Panc1 (cell line): ENCODE measurements around the gene TTBK1. TPM values are rescaled to one million over a fixed set of nuclear protein-coding genes. Genes with fewer than 3 reads are reported as not detected.

ENCODE experiments used
- ATAC-seq: fragments of 200-7000 bp; cut with Tn5 transposase; 2 replicates; pipeline ENCODE4 v1.9.1; 2020; ENCODE audit warnings: mild to moderate bottlenecking, moderate library complexity
- BruUV-seq: library from RNA; stranded (reverse); fragments of 400-500 nt; replicated peaks from 2 replicates; lab custom pipeline; 2021; lab: Mats Ljungman, UMichigan
- CTCF ChIA-PET: fragments of 300-600 bp; sonication (Branson Sonifier 250); formaldehyde crosslinking; loops from one replicate; lab custom pipeline; 2022; ENCODE audit warnings: antibody characterized with exemption; lab: Charles Lee
- POLR2A ChIA-PET: fragments of 300-600 bp; sonication (Branson Sonifier 250); formaldehyde crosslinking; loops from one replicate; lab custom pipeline; 2022; ENCODE audit warnings: antibody characterized with exemption; lab: Charles Lee
- DNase-seq: peaks from one replicate; pipeline ENCODE4 v3.0.0-alpha.2; 2010; ENCODE audit warnings: low read depth, low spot score
- H3K27ac ChIP-seq: 2 replicates; pipeline ENCODE4 v1.5.1; 2011; ENCODE audit warnings: mild to moderate bottlenecking, low read length, inconsistent platforms
- H3K27me3 ChIP-seq: fragments of 200-500 bp; sonication (Bioruptor generic); 2 replicates; pipeline ENCODE4 v1.6.0; 2014; ENCODE audit warnings: low read length, inconsistent platforms; ENCODE audit not compliant: control insufficient read depth, insufficient read depth
- H3K36me3 ChIP-seq: fragments of 200-500 bp; sonication (Bioruptor generic); 2 replicates; pipeline ENCODE4 v1.5.1; 2014; ENCODE audit warnings: inconsistent platforms, mild to moderate bottlenecking, low read length, moderate library complexity; ENCODE audit not compliant: control insufficient read depth, insufficient read depth
- H3K4me1 ChIP-seq: 2 replicates; pipeline ENCODE4 v1.5.1; 2011; ENCODE audit warnings: inconsistent platforms, mild to moderate bottlenecking, low read length, moderate library complexity; ENCODE audit not compliant: control insufficient read depth, insufficient read depth
- H3K4me3 ChIP-seq, 2 experiments: 2 replicates each; pipeline ENCODE4 v1.5.1; 2011 to 2012; ENCODE audit warnings: low read depth in 2 of 2, low read length in 2 of 2, mild to moderate bottlenecking in 2 of 2, inconsistent platforms in 1 of 2, moderate library complexity in 1 of 2
- H3K9me3 ChIP-seq: fragments of 200-500 bp; sonication (Bioruptor generic); 2 replicates; pipeline ENCODE4 v1.5.1; 2014; ENCODE audit warnings: low read depth, mild to moderate bottlenecking, inconsistent platforms, low read length, moderate library complexity; ENCODE audit not compliant: control insufficient read depth, insufficient read depth
- CTCF ChIP-seq: fragments of 450-650 bp; IDR thresholded peaks from 2 replicates; pipeline ENCODE4 v1.5.1; 2017; ENCODE audit warnings: mild to moderate bottlenecking
- POLR2AphosphoS5 ChIP-seq: IDR thresholded peaks from 2 replicates; pipeline ENCODE4 v1.6.1; 2012; ENCODE audit warnings: mild to moderate bottlenecking, low read depth, low read length, moderate library complexity
- REST ChIP-seq, 2 experiments: IDR thresholded peaks; 2 replicates each; pipeline ENCODE4 v1.6.1; 2011 to 2012; ENCODE audit warnings: low read depth in 2 of 2, control low read depth in 1 of 2, low read length in 1 of 2, mild to moderate bottlenecking in 1 of 2, moderate library complexity in 1 of 2; ENCODE audit not compliant: insufficient read depth in 1 of 2
- SIN3A ChIP-seq: IDR thresholded peaks from 2 replicates; pipeline ENCODE4 v1.6.1; 2012; ENCODE audit warnings: low read depth, mild to moderate bottlenecking, low read length, moderate library complexity, borderline replicate concordance; ENCODE audit not compliant: insufficient read depth
- TCF7L2 ChIP-seq: IDR thresholded peaks from 2 replicates; pipeline ENCODE4 v1.6.1; 2011; ENCODE audit warnings: mild to moderate bottlenecking, low read depth, low read length, inconsistent platforms
- in situ Hi-C: cut with HindIII; loops from 2 replicates; pipeline ENCODE4 v1.10.0; 2016; ENCODE audit warnings: low sequenced_read_pairs, low pct_unique_long_range_greater_than_20kb
- intact Hi-C: fragments of 100-400 bp; cut with micrococcal nuclease; formaldehyde crosslinking; loops from one replicate; pipeline ENCODE4 v1.10.0; 2022; ENCODE audit not compliant: unreplicated experiment
- total RNA-seq: library from RNA; stranded (reverse); gene quantifications from one replicate; pipeline ENCODE4 v1.2.1, GENCODE V29; 2021; ENCODE audit not compliant: unreplicated experiment

The TTBK1 gene
- total RNA-seq, 1 experiment from 2014 or later = 0.10 TPM

GRCh38 chr6:43256670-43257366 is 13.5 kb downstream of the TTBK1 start:
- DNase-seq (no peak), ATAC-seq (0 out of 2 replicates have a peak, but pooled peaks have one; percentile 26)
- Histone ChIP-seq H3K27ac (no peak overlapping the region), H3K4me1 (no peaks in the 10 kb centered on the region; the same call in 1 of the 2 replicates), H3K9me3 (no peaks in the 10 kb centered on the region), H3K4me3 (no peak overlapping the region), H3K36me3 (no peaks in the 10 kb centered on the region), H3K27me3 (no peaks in the 10 kb centered on the region)
- in situ Hi-C loops (no loop called here), intact Hi-C loops (no loop called here)
- POLR2A ChIA-PET = interaction anchor here (0.6 kb wide), 1 partner anchor 381 kb away, joined by 8 read pairs; no protein-coding TSS in a partner anchor
- TF ChIP-seq REST (IDR thresholded peaks at IDR 0.05; ENCODE audit: insufficient read depth in 1 of 2, low read depth in 2 of 2, low read length in 1 of 2) = no peak
- TF ChIP-seq CTCF = no peak
- no peak for TF ChIP-seq POLR2AphosphoS5
- no peak for TF ChIP-seq TCF7L2
- no peak for TF ChIP-seq SIN3A
- no TSS peak for BruUV-seq
- CTCF ChIA-PET = no interaction called here

DNA sequence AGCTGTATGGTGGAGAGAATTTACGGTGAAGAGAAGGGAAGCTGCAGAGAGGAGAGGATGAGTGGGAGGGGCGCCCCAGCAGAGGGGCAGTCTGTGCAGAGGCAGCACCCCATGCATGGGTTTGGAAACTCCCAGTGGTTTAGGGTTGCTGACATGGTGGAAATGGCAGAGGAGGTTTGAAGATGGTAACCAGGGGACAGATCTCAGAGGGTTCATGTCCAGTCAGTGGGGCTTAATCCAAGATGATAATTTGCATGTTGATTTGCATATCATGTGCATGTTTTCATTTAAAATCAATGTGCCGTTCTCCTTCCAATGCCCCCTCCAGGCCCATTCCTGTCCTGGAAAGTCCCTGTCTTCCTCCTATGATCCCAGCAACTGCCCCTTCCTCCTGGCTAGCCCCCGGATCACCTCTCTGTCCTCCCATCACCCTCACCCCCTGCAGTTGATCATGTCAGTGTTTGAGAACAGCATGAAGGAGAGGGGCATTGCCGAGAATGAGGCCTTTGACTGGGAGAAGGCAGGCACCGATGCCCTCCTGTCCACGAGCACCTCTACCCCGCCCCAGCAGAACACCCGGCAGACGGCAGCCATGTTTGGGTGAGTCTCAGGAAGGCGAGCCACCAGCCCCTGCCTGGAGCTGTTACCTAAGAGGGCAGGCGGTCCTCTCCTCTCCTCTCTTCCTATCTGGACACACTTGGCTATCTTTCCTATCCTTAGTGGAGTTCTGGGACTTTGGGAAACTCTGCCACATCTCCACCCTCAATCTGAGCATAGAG is 14.3 kb downstream of the TTBK1 start:
- CTCF ChIA-PET = no interaction called here
- in situ Hi-C loops (no loop called here), intact Hi-C loops (no loop called here)
- H3K27me3 ChIP-seq = no peaks in the 10 kb centered on the region
- BruUV-seq = no TSS peak
- no peak overlapping the region for H3K4me3 ChIP-seq
- H3K4me1 ChIP-seq = no peaks in the 10 kb centered on the region; the same call in 1 of the 2 replicates
- ATAC-seq (no peak; the same call in 1 of the 2 replicates), DNase-seq (no peak)
- no peak overlapping the region for H3K27ac ChIP-seq
- POLR2A ChIA-PET = no interaction called here
- no peak for TF ChIP-seq REST (IDR thresholded peaks at IDR 0.05; ENCODE audit: insufficient read depth in 1 of 2, low read depth in 2 of 2, low read length in 1 of 2)
- no peak for TF ChIP-seq CTCF
- no peak for TF ChIP-seq SIN3A
- TF ChIP-seq POLR2AphosphoS5 = no peak
- no peak for TF ChIP-seq TCF7L2
- no peaks in the 10 kb centered on the region for H3K36me3 ChIP-seq
- no peaks in the 10 kb centered on the region for H3K9me3 ChIP-seq
